ENCODE measurements around the gene PAGR1.

DNA sequence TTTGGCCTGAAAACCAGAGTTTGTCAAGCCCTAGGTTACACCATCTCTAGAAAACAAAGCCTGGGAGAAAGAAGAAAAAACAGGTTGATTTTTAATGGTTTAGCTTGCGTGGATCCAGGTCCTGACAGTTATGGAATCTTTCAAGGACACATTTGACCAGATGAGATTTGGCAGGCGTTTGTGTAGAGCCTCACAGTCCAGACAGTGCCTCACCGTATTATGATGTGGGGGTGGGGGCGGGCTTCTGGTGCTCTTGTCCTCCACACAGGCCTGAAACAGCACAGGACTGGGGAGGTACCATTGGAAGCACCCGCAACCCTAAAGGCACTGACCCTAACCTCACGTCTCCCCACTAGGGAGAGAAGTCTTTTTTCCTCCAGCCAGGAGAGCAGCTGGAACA is 23.9 kb downstream of the PAGR1 start:
- no peak for TF ChIP-seq RB1 (IDR thresholded peaks at IDR 0.05; ENCODE audit: borderline replicate concordance)
- no peak for TF ChIP-seq MXI1 (IDR thresholded peaks at IDR 0.05; ENCODE audit: low read depth, low read length)
- TF ChIP-seq, protein P1, sequence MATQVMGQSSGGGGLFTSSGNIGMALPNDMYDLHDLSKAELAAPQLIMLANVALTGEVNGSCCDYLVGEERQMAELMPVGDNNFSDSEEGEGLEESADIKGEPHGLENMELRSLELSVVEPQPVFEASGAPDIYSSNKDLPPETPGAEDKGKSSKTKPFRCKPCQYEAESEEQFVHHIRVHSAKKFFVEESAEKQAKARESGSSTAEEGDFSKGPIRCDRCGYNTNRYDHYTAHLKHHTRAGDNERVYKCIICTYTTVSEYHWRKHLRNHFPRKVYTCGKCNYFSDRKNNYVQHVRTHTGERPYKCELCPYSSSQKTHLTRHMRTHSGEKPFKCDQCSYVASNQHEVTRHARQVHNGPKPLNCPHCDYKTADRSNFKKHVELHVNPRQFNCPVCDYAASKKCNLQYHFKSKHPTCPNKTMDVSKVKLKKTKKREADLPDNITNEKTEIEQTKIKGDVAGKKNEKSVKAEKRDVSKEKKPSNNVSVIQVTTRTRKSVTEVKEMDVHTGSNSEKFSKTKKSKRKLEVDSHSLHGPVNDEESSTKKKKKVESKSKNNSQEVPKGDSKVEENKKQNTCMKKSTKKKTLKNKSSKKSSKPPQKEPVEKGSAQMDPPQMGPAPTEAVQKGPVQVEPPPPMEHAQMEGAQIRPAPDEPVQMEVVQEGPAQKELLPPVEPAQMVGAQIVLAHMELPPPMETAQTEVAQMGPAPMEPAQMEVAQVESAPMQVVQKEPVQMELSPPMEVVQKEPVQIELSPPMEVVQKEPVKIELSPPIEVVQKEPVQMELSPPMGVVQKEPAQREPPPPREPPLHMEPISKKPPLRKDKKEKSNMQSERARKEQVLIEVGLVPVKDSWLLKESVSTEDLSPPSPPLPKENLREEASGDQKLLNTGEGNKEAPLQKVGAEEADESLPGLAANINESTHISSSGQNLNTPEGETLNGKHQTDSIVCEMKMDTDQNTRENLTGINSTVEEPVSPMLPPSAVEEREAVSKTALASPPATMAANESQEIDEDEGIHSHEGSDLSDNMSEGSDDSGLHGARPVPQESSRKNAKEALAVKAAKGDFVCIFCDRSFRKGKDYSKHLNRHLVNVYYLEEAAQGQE (IDR thresholded peaks at IDR 0.05; ENCODE audit: low read depth, low read length), result no peak
- no peak for TF ChIP-seq EGR1 (IDR thresholded peaks at IDR 0.05; ENCODE audit: borderline replicate concordance in 1 of 2, low read depth in 2 of 2, low read length in 2 of 2)
- TF ChIP-seq, protein P2, sequence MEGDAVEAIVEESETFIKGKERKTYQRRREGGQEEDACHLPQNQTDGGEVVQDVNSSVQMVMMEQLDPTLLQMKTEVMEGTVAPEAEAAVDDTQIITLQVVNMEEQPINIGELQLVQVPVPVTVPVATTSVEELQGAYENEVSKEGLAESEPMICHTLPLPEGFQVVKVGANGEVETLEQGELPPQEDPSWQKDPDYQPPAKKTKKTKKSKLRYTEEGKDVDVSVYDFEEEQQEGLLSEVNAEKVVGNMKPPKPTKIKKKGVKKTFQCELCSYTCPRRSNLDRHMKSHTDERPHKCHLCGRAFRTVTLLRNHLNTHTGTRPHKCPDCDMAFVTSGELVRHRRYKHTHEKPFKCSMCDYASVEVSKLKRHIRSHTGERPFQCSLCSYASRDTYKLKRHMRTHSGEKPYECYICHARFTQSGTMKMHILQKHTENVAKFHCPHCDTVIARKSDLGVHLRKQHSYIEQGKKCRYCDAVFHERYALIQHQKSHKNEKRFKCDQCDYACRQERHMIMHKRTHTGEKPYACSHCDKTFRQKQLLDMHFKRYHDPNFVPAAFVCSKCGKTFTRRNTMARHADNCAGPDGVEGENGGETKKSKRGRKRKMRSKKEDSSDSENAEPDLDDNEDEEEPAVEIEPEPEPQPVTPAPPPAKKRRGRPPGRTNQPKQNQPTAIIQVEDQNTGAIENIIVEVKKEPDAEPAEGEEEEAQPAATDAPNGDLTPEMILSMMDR (IDR thresholded peaks at IDR 0.05 in 2 of 3, conservative IDR thresholded peaks at IDR 0.05 in 1 of 3; ENCODE audit: control insufficient read depth in 2 of 3, extremely low read depth in 1 of 3, insufficient read depth in 1 of 3, low read depth in 3 of 3, low read length in 3 of 3), result no peak
- no peak for TF ChIP-seq SREBF2 (IDR thresholded peaks at IDR 0.05; ENCODE audit: low read length)
- no peak for TF ChIP-seq JUND (IDR thresholded peaks at IDR 0.05; ENCODE audit: low read depth, low read length)
- TF ChIP-seq TARDBP (IDR thresholded peaks at IDR 0.05; ENCODE audit: borderline replicate concordance), result no peak
- no peak for TF ChIP-seq CEBPB (IDR thresholded peaks at IDR 0.05; ENCODE audit: borderline replicate concordance in 1 of 2, low read depth in 2 of 2, low read length in 2 of 2)
- TF ChIP-seq SP1 (IDR thresholded peaks at IDR 0.05; ENCODE audit: low read depth, low read length), result no peak
- no peak for TF ChIP-seq POLR2A (IDR thresholded peaks at IDR 0.05; ENCODE audit: low read depth, low read length)
